Erythroblast (primary cell): Measurements from ENCODE around the gene CLSTN2.

ENCODE experiments used
- GATA1 ChIP-seq: IDR thresholded peaks from 2 replicates; pipeline ENCODE4 v1.6.1; 2011; ENCODE audit warnings: low read depth, mild to moderate bottlenecking, control low read depth, low read length, moderate library complexity
- POLR2A ChIP-seq: IDR thresholded peaks from 2 replicates; pipeline ENCODE4 v1.6.1; 2011; ENCODE audit warnings: mild to moderate bottlenecking, low read length

- TF ChIP-seq POLR2A (no peak), GATA1 (no peak)
These were observed 574.5 kb downstream of the CLSTN2 start for GRCh38 chr3:140509534-140509933.
